HEK293 (cell line): ENCODE measurements around the gene PRDX2.
A peak's percentile ranks its signal among the peaks of the same experiment; 100 is the strongest.

ENCODE experiments used
- EGR2 ChIP-seq: fragments of 450-650 bp; formaldehyde crosslinking; IDR thresholded peaks from 2 replicates; pipeline ENCODE4 v1.5.1; 2016; ENCODE audit warnings: low read depth, missing biosample characterization, missing genetic modification characterization
- GLIS1 ChIP-seq: fragments of 450-650 bp; formaldehyde crosslinking; IDR thresholded peaks from 2 replicates; pipeline ENCODE4 v1.5.1; 2016; ENCODE audit warnings: missing biosample characterization, missing genetic modification characterization
- RBAK ChIP-seq: fragments of 450-650 bp; formaldehyde crosslinking; IDR thresholded peaks from 2 replicates; pipeline ENCODE4 v1.5.1; 2016; ENCODE audit warnings: missing biosample characterization, missing genetic modification characterization
- SP2 ChIP-seq: fragments of 450-650 bp; formaldehyde crosslinking; IDR thresholded peaks from 2 replicates; pipeline ENCODE4 v1.5.1; 2016; ENCODE audit warnings: missing biosample characterization, missing genetic modification characterization
- SP7 ChIP-seq: fragments of 450-650 bp; formaldehyde crosslinking; IDR thresholded peaks from 2 replicates; pipeline ENCODE4 v1.5.1; 2016; ENCODE audit warnings: missing biosample characterization, missing genetic modification characterization
- WT1 ChIP-seq: fragments of 450-650 bp; formaldehyde crosslinking; IDR thresholded peaks from 2 replicates; pipeline ENCODE4 v1.5.1; 2016; ENCODE audit warnings: missing biosample characterization, missing genetic modification characterization
- ZBTB21 ChIP-seq: fragments of 450-650 bp; formaldehyde crosslinking; IDR thresholded peaks from 2 replicates; pipeline ENCODE4 v1.5.1; 2017; ENCODE audit warnings: missing biosample characterization, missing genetic modification characterization
- ZFHX2 ChIP-seq: fragments of 450-650 bp; formaldehyde crosslinking; conservative IDR thresholded peaks from 2 replicates; pipeline ENCODE4 v1.5.1; 2016; ENCODE audit warnings: missing biosample characterization, missing genetic modification characterization
- ZNF138 ChIP-seq: fragments of 450-650 bp; formaldehyde crosslinking; IDR thresholded peaks from 2 replicates; pipeline ENCODE4 v1.5.1; 2016; ENCODE audit warnings: missing biosample characterization, missing genetic modification characterization, borderline replicate concordance
- ZNF302 ChIP-seq: fragments of 450-650 bp; formaldehyde crosslinking; IDR thresholded peaks from 2 replicates; pipeline ENCODE4 v1.5.1; 2016; ENCODE audit warnings: missing biosample characterization, missing genetic modification characterization, low read depth
- ZNF423 ChIP-seq: fragments of 450-650 bp; formaldehyde crosslinking; IDR thresholded peaks from 2 replicates; pipeline ENCODE4 v1.5.1; 2016; ENCODE audit warnings: missing biosample characterization, missing genetic modification characterization
- ZNF600 ChIP-seq: fragments of 450-650 bp; formaldehyde crosslinking; IDR thresholded peaks from 2 replicates; pipeline ENCODE4 v1.5.1; 2016; ENCODE audit warnings: missing biosample characterization, missing genetic modification characterization
- ZNF621 ChIP-seq: fragments of 450-650 bp; formaldehyde crosslinking; IDR thresholded peaks from 2 replicates; pipeline ENCODE4 v1.5.1; 2017; ENCODE audit warnings: missing biosample characterization, missing genetic modification characterization
- ZNF707 ChIP-seq: fragments of 450-650 bp; formaldehyde crosslinking; IDR thresholded peaks from 2 replicates; pipeline ENCODE4 v1.5.1; 2016; ENCODE audit warnings: missing biosample characterization, missing genetic modification characterization
- ZNF776 ChIP-seq: fragments of 450-650 bp; formaldehyde crosslinking; IDR thresholded peaks from 2 replicates; pipeline ENCODE4 v1.5.0; 2017; ENCODE audit warnings: missing biosample characterization, missing genetic modification characterization, borderline replicate concordance
- ZSCAN30 ChIP-seq: fragments of 450-650 bp; IDR thresholded peaks from 2 replicates; pipeline ENCODE4 v1.5.1; 2018; ENCODE audit warnings: missing biosample characterization, mild to moderate bottlenecking, missing genetic modification characterization, moderate library complexity
- ZXDB ChIP-seq: fragments of 450-650 bp; formaldehyde crosslinking; IDR thresholded peaks from 2 replicates; pipeline ENCODE4 v1.5.1; 2016; ENCODE audit warnings: missing biosample characterization, missing genetic modification characterization
- TF ChIP-seq, protein P1 (sequence below): fragments of 450-650 bp; formaldehyde crosslinking; IDR thresholded peaks from 2 replicates; pipeline ENCODE4 v1.5.1; 2016; ENCODE audit warnings: missing biosample characterization, missing genetic modification characterization, borderline replicate concordance
- TF ChIP-seq, protein P2 (sequence below): fragments of 450-650 bp; formaldehyde crosslinking; IDR thresholded peaks from 2 replicates; pipeline ENCODE4 v1.5.1; 2016; ENCODE audit warnings: missing biosample characterization, missing genetic modification characterization
- TF ChIP-seq, protein P3 (sequence below): fragments of 450-650 bp; formaldehyde crosslinking; IDR thresholded peaks from 2 replicates; pipeline ENCODE4 v1.5.1; 2016; ENCODE audit warnings: missing biosample characterization, missing genetic modification characterization
- TF ChIP-seq, protein P4 (sequence below): fragments of 450-650 bp; formaldehyde crosslinking; IDR thresholded peaks from 2 replicates; pipeline ENCODE4 v1.5.1; 2016; ENCODE audit warnings: missing biosample characterization, missing genetic modification characterization
- TF ChIP-seq, protein P5 (sequence below): fragments of 450-650 bp; formaldehyde crosslinking; IDR thresholded peaks from 2 replicates; pipeline ENCODE4 v1.5.1; 2016; ENCODE audit warnings: missing biosample characterization, missing genetic modification characterization
- TF ChIP-seq, protein P6 (sequence below): fragments of 450-650 bp; formaldehyde crosslinking; IDR thresholded peaks from 2 replicates; pipeline ENCODE4 v1.5.1; 2016; ENCODE audit warnings: missing biosample characterization, missing genetic modification characterization
- TF ChIP-seq, protein P7 (sequence below): fragments of 450-650 bp; formaldehyde crosslinking; IDR thresholded peaks from 2 replicates; pipeline ENCODE4 v1.5.1; 2017; ENCODE audit warnings: missing biosample characterization, missing genetic modification characterization

Gene PRDX2

DNA sequence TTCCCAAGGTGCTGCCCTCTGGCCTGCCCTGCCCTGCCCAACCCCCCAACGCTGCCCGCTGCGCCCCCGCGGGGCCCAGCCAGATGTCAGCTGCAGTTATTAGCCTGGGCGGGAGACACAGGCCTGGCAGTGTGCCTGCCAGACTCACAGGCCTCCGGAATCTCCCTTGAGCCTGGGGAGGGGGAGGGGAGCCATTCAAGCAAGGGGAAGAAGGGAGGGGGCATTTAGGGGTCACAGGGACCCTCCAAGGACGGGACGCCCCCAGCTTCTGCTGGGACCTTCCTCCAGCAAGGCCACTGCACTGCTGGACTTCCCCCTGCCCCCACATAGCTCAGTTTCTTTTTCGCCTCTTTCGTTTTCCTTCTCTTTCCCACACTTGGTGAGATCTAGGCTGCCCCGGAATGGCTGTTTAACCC, 12.9 kb downstream of the PRDX2 start (continued):
- TF ChIP-seq, protein P1, sequence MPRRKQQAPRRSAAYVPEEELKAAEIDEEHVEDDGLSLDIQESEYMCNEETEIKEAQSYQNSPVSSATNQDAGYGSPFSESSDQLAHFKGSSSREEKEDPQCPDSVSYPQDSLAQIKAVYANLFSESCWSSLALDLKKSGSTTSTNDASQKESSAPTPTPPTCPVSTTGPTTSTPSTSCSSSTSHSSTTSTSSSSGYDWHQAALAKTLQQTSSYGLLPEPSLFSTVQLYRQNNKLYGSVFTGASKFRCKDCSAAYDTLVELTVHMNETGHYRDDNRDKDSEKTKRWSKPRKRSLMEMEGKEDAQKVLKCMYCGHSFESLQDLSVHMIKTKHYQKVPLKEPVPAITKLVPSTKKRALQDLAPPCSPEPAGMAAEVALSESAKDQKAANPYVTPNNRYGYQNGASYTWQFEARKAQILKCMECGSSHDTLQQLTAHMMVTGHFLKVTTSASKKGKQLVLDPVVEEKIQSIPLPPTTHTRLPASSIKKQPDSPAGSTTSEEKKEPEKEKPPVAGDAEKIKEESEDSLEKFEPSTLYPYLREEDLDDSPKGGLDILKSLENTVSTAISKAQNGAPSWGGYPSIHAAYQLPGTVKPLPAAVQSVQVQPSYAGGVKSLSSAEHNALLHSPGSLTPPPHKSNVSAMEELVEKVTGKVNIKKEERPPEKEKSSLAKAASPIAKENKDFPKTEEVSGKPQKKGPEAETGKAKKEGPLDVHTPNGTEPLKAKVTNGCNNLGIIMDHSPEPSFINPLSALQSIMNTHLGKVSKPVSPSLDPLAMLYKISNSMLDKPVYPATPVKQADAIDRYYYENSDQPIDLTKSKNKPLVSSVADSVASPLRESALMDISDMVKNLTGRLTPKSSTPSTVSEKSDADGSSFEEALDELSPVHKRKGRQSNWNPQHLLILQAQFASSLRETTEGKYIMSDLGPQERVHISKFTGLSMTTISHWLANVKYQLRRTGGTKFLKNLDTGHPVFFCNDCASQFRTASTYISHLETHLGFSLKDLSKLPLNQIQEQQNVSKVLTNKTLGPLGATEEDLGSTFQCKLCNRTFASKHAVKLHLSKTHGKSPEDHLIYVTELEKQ: peak; percentile 59; the same call in 1 of the 2 replicates
- TF ChIP-seq, protein P2, sequence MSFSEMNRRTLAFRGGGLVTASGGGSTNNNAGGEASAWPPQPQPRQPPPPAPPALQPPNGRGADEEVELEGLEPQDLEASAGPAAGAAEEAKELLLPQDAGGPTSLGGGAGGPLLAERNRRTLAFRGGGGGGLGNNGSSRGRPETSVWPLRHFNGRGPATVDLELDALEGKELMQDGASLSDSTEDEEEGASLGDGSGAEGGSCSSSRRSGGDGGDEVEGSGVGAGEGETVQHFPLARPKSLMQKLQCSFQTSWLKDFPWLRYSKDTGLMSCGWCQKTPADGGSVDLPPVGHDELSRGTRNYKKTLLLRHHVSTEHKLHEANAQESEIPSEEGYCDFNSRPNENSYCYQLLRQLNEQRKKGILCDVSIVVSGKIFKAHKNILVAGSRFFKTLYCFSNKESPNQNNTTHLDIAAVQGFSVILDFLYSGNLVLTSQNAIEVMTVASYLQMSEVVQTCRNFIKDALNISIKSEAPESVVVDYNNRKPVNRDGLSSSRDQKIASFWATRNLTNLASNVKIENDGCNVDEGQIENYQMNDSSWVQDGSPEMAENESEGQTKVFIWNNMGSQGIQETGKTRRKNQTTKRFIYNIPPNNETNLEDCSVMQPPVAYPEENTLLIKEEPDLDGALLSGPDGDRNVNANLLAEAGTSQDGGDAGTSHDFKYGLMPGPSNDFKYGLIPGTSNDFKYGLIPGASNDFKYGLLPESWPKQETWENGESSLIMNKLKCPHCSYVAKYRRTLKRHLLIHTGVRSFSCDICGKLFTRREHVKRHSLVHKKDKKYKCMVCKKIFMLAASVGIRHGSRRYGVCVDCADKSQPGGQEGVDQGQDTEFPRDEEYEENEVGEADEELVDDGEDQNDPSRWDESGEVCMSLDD (tag by site-specific recombination): no peak
- no peak for TF ChIP-seq ZNF707
- TF ChIP-seq ZNF776 (tag by site-specific recombination): no peak
- TF ChIP-seq EGR2 (tag by site-specific recombination): peak; percentile 90
- no peak for TF ChIP-seq RBAK (tag by site-specific recombination)
- TF ChIP-seq, protein P3, sequence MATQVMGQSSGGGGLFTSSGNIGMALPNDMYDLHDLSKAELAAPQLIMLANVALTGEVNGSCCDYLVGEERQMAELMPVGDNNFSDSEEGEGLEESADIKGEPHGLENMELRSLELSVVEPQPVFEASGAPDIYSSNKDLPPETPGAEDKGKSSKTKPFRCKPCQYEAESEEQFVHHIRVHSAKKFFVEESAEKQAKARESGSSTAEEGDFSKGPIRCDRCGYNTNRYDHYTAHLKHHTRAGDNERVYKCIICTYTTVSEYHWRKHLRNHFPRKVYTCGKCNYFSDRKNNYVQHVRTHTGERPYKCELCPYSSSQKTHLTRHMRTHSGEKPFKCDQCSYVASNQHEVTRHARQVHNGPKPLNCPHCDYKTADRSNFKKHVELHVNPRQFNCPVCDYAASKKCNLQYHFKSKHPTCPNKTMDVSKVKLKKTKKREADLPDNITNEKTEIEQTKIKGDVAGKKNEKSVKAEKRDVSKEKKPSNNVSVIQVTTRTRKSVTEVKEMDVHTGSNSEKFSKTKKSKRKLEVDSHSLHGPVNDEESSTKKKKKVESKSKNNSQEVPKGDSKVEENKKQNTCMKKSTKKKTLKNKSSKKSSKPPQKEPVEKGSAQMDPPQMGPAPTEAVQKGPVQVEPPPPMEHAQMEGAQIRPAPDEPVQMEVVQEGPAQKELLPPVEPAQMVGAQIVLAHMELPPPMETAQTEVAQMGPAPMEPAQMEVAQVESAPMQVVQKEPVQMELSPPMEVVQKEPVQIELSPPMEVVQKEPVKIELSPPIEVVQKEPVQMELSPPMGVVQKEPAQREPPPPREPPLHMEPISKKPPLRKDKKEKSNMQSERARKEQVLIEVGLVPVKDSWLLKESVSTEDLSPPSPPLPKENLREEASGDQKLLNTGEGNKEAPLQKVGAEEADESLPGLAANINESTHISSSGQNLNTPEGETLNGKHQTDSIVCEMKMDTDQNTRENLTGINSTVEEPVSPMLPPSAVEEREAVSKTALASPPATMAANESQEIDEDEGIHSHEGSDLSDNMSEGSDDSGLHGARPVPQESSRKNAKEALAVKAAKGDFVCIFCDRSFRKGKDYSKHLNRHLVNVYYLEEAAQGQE (tag by site-specific recombination): no peak
- TF ChIP-seq SP7 (tag by site-specific recombination): no peak; the same call in 1 of the 2 replicates
- no peak for TF ChIP-seq ZSCAN30 (tag by site-specific recombination)
- TF ChIP-seq ZNF423 (tag by site-specific recombination): no peak
- TF ChIP-seq, protein P4, sequence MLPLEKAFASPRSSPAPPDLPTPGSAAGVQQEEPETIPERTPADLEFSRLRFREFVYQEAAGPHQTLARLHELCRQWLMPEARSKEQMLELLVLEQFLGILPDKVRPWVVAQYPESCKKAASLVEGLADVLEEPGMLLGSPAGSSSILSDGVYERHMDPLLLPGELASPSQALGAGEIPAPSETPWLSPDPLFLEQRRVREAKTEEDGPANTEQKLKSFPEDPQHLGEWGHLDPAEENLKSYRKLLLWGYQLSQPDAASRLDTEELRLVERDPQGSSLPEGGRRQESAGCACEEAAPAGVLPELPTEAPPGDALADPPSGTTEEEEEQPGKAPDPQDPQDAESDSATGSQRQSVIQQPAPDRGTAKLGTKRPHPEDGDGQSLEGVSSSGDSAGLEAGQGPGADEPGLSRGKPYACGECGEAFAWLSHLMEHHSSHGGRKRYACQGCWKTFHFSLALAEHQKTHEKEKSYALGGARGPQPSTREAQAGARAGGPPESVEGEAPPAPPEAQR (tag by site-specific recombination): no peak
- no peak for TF ChIP-seq ZNF138
- TF ChIP-seq ZNF621 (tag by site-specific recombination): no peak
- TF ChIP-seq WT1 (tag by site-specific recombination): no peak
- TF ChIP-seq, protein P5, sequence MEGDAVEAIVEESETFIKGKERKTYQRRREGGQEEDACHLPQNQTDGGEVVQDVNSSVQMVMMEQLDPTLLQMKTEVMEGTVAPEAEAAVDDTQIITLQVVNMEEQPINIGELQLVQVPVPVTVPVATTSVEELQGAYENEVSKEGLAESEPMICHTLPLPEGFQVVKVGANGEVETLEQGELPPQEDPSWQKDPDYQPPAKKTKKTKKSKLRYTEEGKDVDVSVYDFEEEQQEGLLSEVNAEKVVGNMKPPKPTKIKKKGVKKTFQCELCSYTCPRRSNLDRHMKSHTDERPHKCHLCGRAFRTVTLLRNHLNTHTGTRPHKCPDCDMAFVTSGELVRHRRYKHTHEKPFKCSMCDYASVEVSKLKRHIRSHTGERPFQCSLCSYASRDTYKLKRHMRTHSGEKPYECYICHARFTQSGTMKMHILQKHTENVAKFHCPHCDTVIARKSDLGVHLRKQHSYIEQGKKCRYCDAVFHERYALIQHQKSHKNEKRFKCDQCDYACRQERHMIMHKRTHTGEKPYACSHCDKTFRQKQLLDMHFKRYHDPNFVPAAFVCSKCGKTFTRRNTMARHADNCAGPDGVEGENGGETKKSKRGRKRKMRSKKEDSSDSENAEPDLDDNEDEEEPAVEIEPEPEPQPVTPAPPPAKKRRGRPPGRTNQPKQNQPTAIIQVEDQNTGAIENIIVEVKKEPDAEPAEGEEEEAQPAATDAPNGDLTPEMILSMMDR (tag by site-specific recombination): peak; percentile 60; the same call in 1 of the 2 replicates
- TF ChIP-seq ZBTB21: no peak; the same call in 1 of the 2 replicates
- peak; percentile 86 for TF ChIP-seq ZNF600 (tag by site-specific recombination)
- peak; percentile 88 for TF ChIP-seq ZFHX2 (tag by site-specific recombination)
- peak; percentile 31; the same call in 1 of the 2 replicates for TF ChIP-seq ZXDB (tag by site-specific recombination)
- TF ChIP-seq, protein P6, sequence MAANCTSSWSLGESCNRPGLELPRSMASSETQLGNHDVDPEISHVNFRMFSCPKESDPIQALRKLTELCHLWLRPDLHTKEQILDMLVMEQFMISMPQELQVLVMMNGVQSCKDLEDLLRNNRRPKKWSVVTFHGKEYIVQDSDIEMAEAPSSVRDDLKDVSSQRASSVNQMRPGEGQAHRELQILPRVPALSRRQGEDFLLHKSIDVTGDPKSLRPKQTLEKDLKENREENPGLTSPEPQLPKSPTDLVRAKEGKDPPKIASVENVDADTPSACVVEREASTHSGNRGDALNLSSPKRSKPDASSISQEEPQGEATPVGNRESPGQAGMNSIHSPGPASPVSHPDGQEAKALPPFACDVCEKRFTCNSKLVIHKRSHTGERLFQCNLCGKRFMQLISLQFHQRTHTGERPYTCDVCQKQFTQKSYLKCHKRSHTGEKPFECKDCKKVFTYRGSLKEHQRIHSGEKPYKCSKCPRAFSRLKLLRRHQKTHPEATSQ (tag by site-specific recombination): no peak
- TF ChIP-seq SP2 (tag by site-specific recombination): 0 out of 2 replicates have a peak, but pooled peaks have one; percentile 28
- no peak for TF ChIP-seq ZNF302 (tag by site-specific recombination)
- TF ChIP-seq GLIS1 (tag by site-specific recombination): peak; percentile 88
- TF ChIP-seq, protein P7, sequence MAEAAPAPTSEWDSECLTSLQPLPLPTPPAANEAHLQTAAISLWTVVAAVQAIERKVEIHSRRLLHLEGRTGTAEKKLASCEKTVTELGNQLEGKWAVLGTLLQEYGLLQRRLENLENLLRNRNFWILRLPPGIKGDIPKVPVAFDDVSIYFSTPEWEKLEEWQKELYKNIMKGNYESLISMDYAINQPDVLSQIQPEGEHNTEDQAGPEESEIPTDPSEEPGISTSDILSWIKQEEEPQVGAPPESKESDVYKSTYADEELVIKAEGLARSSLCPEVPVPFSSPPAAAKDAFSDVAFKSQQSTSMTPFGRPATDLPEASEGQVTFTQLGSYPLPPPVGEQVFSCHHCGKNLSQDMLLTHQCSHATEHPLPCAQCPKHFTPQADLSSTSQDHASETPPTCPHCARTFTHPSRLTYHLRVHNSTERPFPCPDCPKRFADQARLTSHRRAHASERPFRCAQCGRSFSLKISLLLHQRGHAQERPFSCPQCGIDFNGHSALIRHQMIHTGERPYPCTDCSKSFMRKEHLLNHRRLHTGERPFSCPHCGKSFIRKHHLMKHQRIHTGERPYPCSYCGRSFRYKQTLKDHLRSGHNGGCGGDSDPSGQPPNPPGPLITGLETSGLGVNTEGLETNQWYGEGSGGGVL: peak; percentile 69
